H1 (cell line): ENCODE results near the gene MLEC. TPM values are rescaled to one million over a fixed set of nuclear protein-coding genes. Genes with fewer than 3 reads are reported as not detected.

Experiments used
- CTCF ChIA-PET: fragments of 300-600 bp; sonication (Branson Sonifier 250); formaldehyde crosslinking; loops from one replicate; lab custom pipeline; 2021; ENCODE audit not compliant: partially characterized antibody; lab: Charles Lee
- POLR2A ChIA-PET: fragments of 300-600 bp; sonication (Branson Sonifier 250); formaldehyde crosslinking; loops from one replicate; lab custom pipeline; 2021; ENCODE audit warnings: inconsistent platforms; ENCODE audit not compliant: partially characterized antibody; lab: Charles Lee
- DNase-seq, 2 experiments: peaks; one replicate each; pipeline versions ENCODE4 v3.0.0 to v3.0.0-alpha.2; 2010 to 2022; ENCODE audit warnings: low spot score in 2 of 2, low read depth in 1 of 2, mixed read lengths in 1 of 2
- FAIRE-seq: peaks from 2 replicates; lab custom pipeline; 2011; peaks lifted over from hg19 to GRCh38; lab: Jason Lieb, UNC
- H2AFZ ChIP-seq: 2 replicates; pipeline ENCODE4 v1.8.1; 2012; ENCODE audit warnings: low read length, inconsistent platforms
- H2AK5ac ChIP-seq: 2 replicates; pipeline ENCODE4 v1.6.1; 2013; ENCODE audit warnings: low read depth, low read length
- H2BK120ac ChIP-seq: replicated peaks from 2 replicates; pipeline ENCODE3; 2013; ENCODE audit warnings: low read depth, low read length, inconsistent platforms
- H2BK12ac ChIP-seq: 2 replicates; pipeline ENCODE4 v1.6.1; 2013; ENCODE audit warnings: low read depth, low read length
- H2BK15ac ChIP-seq: 2 replicates; pipeline ENCODE4 v1.6.1; 2013; ENCODE audit warnings: low read length
- H2BK20ac ChIP-seq: 2 replicates; pipeline ENCODE4 v1.6.1; 2013; ENCODE audit warnings: low read length
- H2BK5ac ChIP-seq: 2 replicates; pipeline ENCODE4 v1.6.1; 2013; ENCODE audit warnings: low read depth, low read length
- H3K14ac ChIP-seq: 2 replicates; pipeline ENCODE4 v1.6.1; 2013; ENCODE audit warnings: inconsistent platforms; ENCODE audit not compliant: insufficient read length
- H3K18ac ChIP-seq: 2 replicates; pipeline ENCODE4 v1.6.1; 2013; ENCODE audit warnings: low read length; ENCODE audit errors: extremely low read depth
- H3K23ac ChIP-seq: 2 replicates; pipeline ENCODE4 v1.6.1; 2013; ENCODE audit warnings: inconsistent platforms; ENCODE audit not compliant: insufficient read length
- H3K23me2 ChIP-seq: 2 replicates; pipeline ENCODE4 v1.6.1; 2013; ENCODE audit warnings: low read depth, low read length
- H3K27ac ChIP-seq: 2 replicates; pipeline ENCODE4 v1.6.1; 2011; ENCODE audit warnings: low read depth, low read length, inconsistent platforms
- H3K27me3 ChIP-seq, 4 experiments: replicated peaks in 1 of 4; 1 replicate in 1 of 4; 2 replicates in 3 of 4; pipeline versions ENCODE4 v1.6.1 to v1.8.1; 2011 to 2013; ENCODE audit warnings: low read length in 3 of 4, mild to moderate bottlenecking in 3 of 4, inconsistent platforms in 2 of 4, mixed read lengths in 2 of 4, moderate library complexity in 1 of 4; ENCODE audit not compliant: control insufficient read depth in 3 of 4, insufficient read depth in 3 of 4; ENCODE audit errors: extremely low read depth in 1 of 4
- H3K36me3 ChIP-seq, 4 experiments: 2 replicates each; pipeline versions ENCODE4 v1.6.1 to v1.8.1; 2011 to 2013; ENCODE audit warnings: mild to moderate bottlenecking in 4 of 4, low read length in 3 of 4, moderate library complexity in 2 of 4, control low read depth in 1 of 4, inconsistent platforms in 1 of 4; ENCODE audit not compliant: insufficient read depth in 4 of 4, control insufficient read depth in 2 of 4
- H3K4ac ChIP-seq: replicated peaks from 2 replicates; pipeline ENCODE3; 2013; ENCODE audit warnings: low read length, low read depth, mixed read lengths, inconsistent platforms; ENCODE audit not compliant: insufficient read length
- H3K4me1 ChIP-seq, 4 experiments: replicated peaks in 1 of 4; 1 replicate in 1 of 4; 2 replicates in 3 of 4; pipeline versions ENCODE4 v1.6.1 to v1.8.1; 2011 to 2013; ENCODE audit warnings: low read length in 3 of 4, inconsistent platforms in 2 of 4, mixed read lengths in 1 of 4; ENCODE audit not compliant: insufficient read depth in 4 of 4, control insufficient read depth in 3 of 4
- H3K4me2 ChIP-seq, 2 experiments: 2 replicates each; pipeline versions ENCODE4 v1.6.1 to v1.8.1; 2011 to 2013; ENCODE audit warnings: low read depth in 2 of 2, low read length in 2 of 2, control low read depth in 1 of 2, inconsistent platforms in 1 of 2, mild to moderate bottlenecking in 1 of 2; ENCODE audit not compliant: insufficient read depth in 1 of 2
- H3K4me3 ChIP-seq, 4 experiments: fragments of 200-600, 300-600 bp in 1 of 4; sonication (generic), shearing (Covaris generic), sonication (Bioruptor Twin) in 1 of 4; 2 replicates each; pipeline versions ENCODE4 v1.5.1 to v1.8.1; 2011 to 2016; ENCODE audit warnings: low read length in 4 of 4, low read depth in 3 of 4, control low read depth in 2 of 4, inconsistent platforms in 2 of 4, mild to moderate bottlenecking in 2 of 4, mixed read lengths in 1 of 4, moderate library complexity in 1 of 4; ENCODE audit not compliant: insufficient read depth in 2 of 4; ENCODE audit errors: extremely low read depth in 1 of 4
- H3K56ac ChIP-seq: replicated peaks from 2 replicates; pipeline ENCODE3; 2013; ENCODE audit warnings: low read depth, mild to moderate bottlenecking, mixed read lengths, low read length, inconsistent platforms; ENCODE audit not compliant: insufficient read length
- H3K79me1 ChIP-seq: 2 replicates; pipeline ENCODE4 v1.6.1; 2013; ENCODE audit warnings: low read depth, low read length, control low read depth
- H3K79me2 ChIP-seq, 2 experiments: 2 replicates each; pipeline versions ENCODE4 v1.6.1 to v1.8.1; 2012 to 2013; ENCODE audit warnings: low read length in 2 of 2, mild to moderate bottlenecking in 2 of 2, inconsistent platforms in 1 of 2; ENCODE audit not compliant: insufficient read depth in 2 of 2, control insufficient read depth in 1 of 2
- H3K9ac ChIP-seq, 4 experiments: replicated peaks in 1 of 4; 1 replicate in 1 of 4; 2 replicates in 3 of 4; pipeline versions ENCODE4 v1.6.1 to v1.8.1; 2011 to 2013; ENCODE audit warnings: low read depth in 3 of 4, low read length in 3 of 4, control low read depth in 2 of 4, mild to moderate bottlenecking in 2 of 4, moderate library complexity in 2 of 4, inconsistent platforms in 1 of 4; ENCODE audit errors: extremely low read depth in 1 of 4
- H3K9me3 ChIP-seq, 2 experiments: 2 replicates each; pipeline versions ENCODE4 v1.6.1 to v1.8.1; 2012 to 2013; ENCODE audit warnings: mild to moderate bottlenecking in 2 of 2, moderate library complexity in 2 of 2, control low read depth in 1 of 2, inconsistent platforms in 1 of 2, low read depth in 1 of 2, low read length in 1 of 2, mixed read lengths in 1 of 2; ENCODE audit not compliant: insufficient read depth in 2 of 2
- H4K20me1 ChIP-seq, 2 experiments: replicated peaks in 1 of 2; 2 replicates each; pipeline versions ENCODE3 to v1.8.1; 2011 to 2013; ENCODE audit warnings: inconsistent platforms in 2 of 2, low read length in 2 of 2, mild to moderate bottlenecking in 1 of 2; ENCODE audit not compliant: insufficient read depth in 2 of 2, control insufficient read depth in 1 of 2
- H4K5ac ChIP-seq: 2 replicates; pipeline ENCODE4 v1.6.1; 2013; ENCODE audit warnings: low read length, low read depth, mixed read lengths, inconsistent platforms; ENCODE audit not compliant: insufficient read length
- H4K8ac ChIP-seq: 2 replicates; pipeline ENCODE4 v1.8.0; 2013; ENCODE audit warnings: mild to moderate bottlenecking, moderate library complexity, low read length, inconsistent platforms; ENCODE audit not compliant: insufficient read depth; ENCODE audit errors: extremely low read depth
- H4K91ac ChIP-seq: replicated peaks from 2 replicates; pipeline ENCODE3; 2013; ENCODE audit warnings: low read length, mixed read lengths, inconsistent platforms; ENCODE audit not compliant: insufficient read length
- BACH1 ChIP-seq: IDR thresholded peaks from 2 replicates; pipeline ENCODE4 v1.6.1; 2012; ENCODE audit warnings: low read length, improper control_type of control experiment
- CBX5 ChIP-seq: fragments of 300-800, 300-1000 bp; sonication (generic); IDR thresholded peaks from 2 replicates; pipeline ENCODE4 v1.7.1; 2016; ENCODE audit warnings: antibody characterized with exemption, low read length, low read depth
- CTCF ChIP-seq, 3 experiments: IDR thresholded peaks; 1 replicate in 2 of 3; 2 replicates in 1 of 3; pipeline versions ENCODE4 v1.5.1 to v1.6.1; 2011; ENCODE audit warnings: low read length in 3 of 3, mild to moderate bottlenecking in 3 of 3, inconsistent platforms in 2 of 3, low read depth in 1 of 3, moderate library complexity in 1 of 3; ENCODE audit not compliant: insufficient read depth in 1 of 3; ENCODE audit errors: control extremely low read depth in 1 of 3
- EGR1 ChIP-seq: IDR thresholded peaks from 2 replicates; pipeline ENCODE4 v1.6.1; 2011; ENCODE audit warnings: low read depth, low read length, borderline replicate concordance
- EP300 ChIP-seq, 2 experiments: IDR thresholded peaks; 1 replicate in 1 of 2; 2 replicates in 1 of 2; pipeline ENCODE4 v1.6.1; 2011 to 2012; ENCODE audit warnings: low read depth in 2 of 2, low read length in 2 of 2, mild to moderate bottlenecking in 2 of 2, borderline replicate concordance in 1 of 2, inconsistent platforms in 1 of 2, moderate library complexity in 1 of 2
- POLR2A ChIP-seq, 2 experiments: IDR thresholded peaks; 1 replicate in 1 of 2; 2 replicates in 1 of 2; pipeline ENCODE4 v1.6.1; 2011; ENCODE audit warnings: low read depth in 2 of 2, low read length in 2 of 2, mild to moderate bottlenecking in 2 of 2; ENCODE audit errors: control extremely low read depth in 1 of 2
- POU5F1 ChIP-seq: IDR thresholded peaks from 2 replicates; pipeline ENCODE4 v1.6.1; 2011; ENCODE audit warnings: low read depth, mild to moderate bottlenecking, low read length, moderate library complexity
- SIX5 ChIP-seq: IDR thresholded peaks from 2 replicates; pipeline ENCODE4 v1.6.1; 2011; ENCODE audit warnings: mild to moderate bottlenecking, low read depth, low read length
- SRF ChIP-seq: IDR thresholded peaks from 2 replicates; pipeline ENCODE4 v1.6.1; 2011; ENCODE audit warnings: mild to moderate bottlenecking, low read depth, low read length, moderate library complexity
- SUZ12 ChIP-seq: fragments of 200-600 bp; sonication (generic); IDR thresholded peaks from 2 replicates; pipeline ENCODE4 v1.6.1; 2012; ENCODE audit warnings: mild to moderate bottlenecking, inconsistent platforms, low read length, moderate library complexity, mixed read lengths
- WGBS, 2 experiments: shearing (Covaris generic) in 1 of 2; methylation state at CpG; one replicate each; pipeline versions ENCODE4 v1.1.6 to v1.1.7; 2013 to 2015; ENCODE audit warnings: low lambda C conversion rate in 2 of 2, mixed read lengths in 2 of 2, inconsistent platforms in 1 of 2, low coverage in 1 of 2, missing lambda C conversion rate in 1 of 2; ENCODE audit not compliant: insufficient replicate concordance in 2 of 2, insufficient coverage in 1 of 2, insufficient read length in 1 of 2; ENCODE audit errors: extremely low coverage in 1 of 2, missing lambda C conversion rate in 1 of 2; 5-methylcytosine and 5-hydroxymethylcytosine counted together
- polyA plus RNA-seq, 7 experiments: library from polyadenylated mRNA; depleted of rRNA in 3 of 7; stranded (reverse) in 5 of 7; unstranded in 2 of 7; fragments of >200 nt in 5 of 7; fragments of 200-250 nt in 2 of 7; gene quantifications; 1 replicate in 5 of 7; 2 replicates in 1 of 7; 4 replicates in 1 of 7; pipeline versions ENCODE4 v1.2.1 to v1.2.3, GENCODE V29; 2011 to 2013; ENCODE audit warnings: missing spikeins in 2 of 7, mixed read lengths in 2 of 7
- total RNA-seq: library from RNA; stranded (reverse); fragmentation: NEBNext Ultra II Directional; extraction: Animal tissue kit (Norgen Biotek cat#: 25700); gene quantifications from 2 replicates; pipeline ENCODE4 v1.2.1, GENCODE V29; 2021

MLEC gene
- total and polyA plus RNA-seq, 2 of the 8 experiments (the other 6 are each of a cell fraction or from before 2014, with no cell fraction given): 37.1 to 260 TPM

GRCh38 chr12:120650233-120650690 lies 36.7 kb upstream of the MLEC start:
- CTCF ChIA-PET: interaction anchor here (0.9 to 7.5 kb wide), 23 partner anchors 7 to 305 kb away, joined by 3 to 111 read pairs (median 13); partner anchors contain the start of genes CABP1, MLEC, POP5 and UNC119B
- H3K79me1 ChIP-seq: no peaks in the 10 kb centered on the region; the same call in 1 of the 2 replicates
- H2AK5ac ChIP-seq: no peak overlapping the region
- no peak overlapping the region for H4K8ac ChIP-seq
- H4K91ac ChIP-seq: no peak overlapping the region
- H3K18ac ChIP-seq: no peak overlapping the region
- no peaks in the 10 kb centered on the region for H4K20me1 ChIP-seq
- peaks cover 4 to 7% (median 4%) of the 10 kb centered on the region in 4 experiments for H3K4me1 ChIP-seq
- FAIRE-seq (no peak), DNase-seq (no peak)
- H3K4me3 ChIP-seq: no peak overlapping the region
- no peak overlapping the region for H2BK5ac ChIP-seq
- H3K14ac ChIP-seq: no peak overlapping the region
- POLR2A ChIA-PET: interaction anchor here (0.6 to 2.6 kb wide), 4 partner anchors 17 to 179 kb away, joined by 3 to 13 read pairs (median 4); partner anchors contain the start of gene UNC119B
- H4K5ac ChIP-seq: no peak overlapping the region
- H2BK15ac ChIP-seq: no peak overlapping the region
- no peaks in the 10 kb centered on the region for H3K27me3 ChIP-seq
- no peak overlapping the region for H3K56ac ChIP-seq
- H2BK20ac ChIP-seq: no peak overlapping the region
- no peak overlapping the region for H2BK120ac ChIP-seq
- no peaks in the 10 kb centered on the region for H3K23me2 ChIP-seq
- no peaks in the 10 kb centered on the region for H3K36me3 ChIP-seq
- H2AFZ ChIP-seq: no peak overlapping the region
- 92% methylated on average over 5 of the region's 12 CpGs; no CpG with 5 or more reads in 1 of the 2 experiments for WGBS, 2 experiments
- no peak overlapping the region for H3K23ac ChIP-seq
- H3K4ac ChIP-seq: no peak overlapping the region
- peak overlapping the region in 1 of 2 experiments; percentile 23; a peak in 2 of 4 replicates for H3K4me2 ChIP-seq
- H3K27ac ChIP-seq: no peak overlapping the region
- no peak overlapping the region for H3K9ac ChIP-seq
- no peaks in the 10 kb centered on the region for H3K79me2 ChIP-seq
- no peak overlapping the region for H2BK12ac ChIP-seq
- no peaks in the 10 kb centered on the region for H3K9me3 ChIP-seq
- TF ChIP-seq BACH1: no peak
- TF ChIP-seq SUZ12: no peak
- TF ChIP-seq CBX5: no peak
- no peak for TF ChIP-seq POLR2A (IDR thresholded peaks at IDR 0.05; ENCODE audit: control extremely low read depth in 1 of 2, low read depth in 2 of 2, low read length in 2 of 2)
- TF ChIP-seq POU5F1: no peak
- TF ChIP-seq CTCF (IDR thresholded peaks at IDR 0.05; ENCODE audit: control extremely low read depth in 1 of 3, insufficient read depth in 1 of 3, low read depth in 1 of 3, low read length in 3 of 3): no peak
- no peak for TF ChIP-seq SIX5
- TF ChIP-seq EGR1: no peak
- no peak for TF ChIP-seq EP300 (IDR thresholded peaks at IDR 0.05; ENCODE audit: borderline replicate concordance in 1 of 2, low read depth in 2 of 2, low read length in 2 of 2)
- no peak for TF ChIP-seq SRF
